Gastroesophageal sphincter (tissue), 4 donors: ENCODE data around the gene LY9. TPM values are rescaled to one million over a fixed set of nuclear protein-coding genes. Genes with fewer than 3 reads are reported as not detected.

Source experiments
- ATAC-seq: fragments of 150-250 bp; one replicate; pipeline ENCODE4 v1.9.1; 2016; ENCODE audit warnings: mild to moderate bottlenecking, moderate library complexity
- H3K27ac ChIP-seq, 4 donors: fragments of 200-600 bp; sonication (generic) in 3 of 4; 1 replicate in 3 of 4; 2 replicates in 1 of 4; pipeline ENCODE4 v1.5.1; 2016 to 2019
- H3K27me3 ChIP-seq: fragments of 200-600 bp; sonication (generic); one replicate; pipeline ENCODE4 v1.5.1; 2019
- H3K36me3 ChIP-seq, 2 donors: fragments of 200-600 bp; sonication (generic); one replicate each; pipeline ENCODE4 v1.5.1; 2019; ENCODE audit warnings: control low read depth in 1 of 2
- H3K4me1 ChIP-seq, 3 donors: fragments of 200-600 bp; sonication (generic); 1 replicate in 2 of 3; 2 replicates in 1 of 3; pipeline ENCODE4 v1.5.1; 2016 to 2019; ENCODE audit warnings: control low read depth in 2 of 3
- H3K4me3 ChIP-seq, 2 donors: fragments of 200-600 bp; sonication (generic); one replicate each; pipeline ENCODE4 v1.5.1; 2019; ENCODE audit warnings: mild to moderate bottlenecking in 1 of 2, moderate library complexity in 1 of 2
- H3K9me3 ChIP-seq, 3 donors: fragments of 200-600 bp; sonication (generic); one replicate each; pipeline ENCODE4 v1.5.1; 2017 to 2019; ENCODE audit warnings: control low read depth in 2 of 3
- CTCF ChIP-seq, 4 experiments: fragments of 200-600 bp in 2 of 4; fragments of 450-650 bp in 2 of 4; sonication (generic) in 1 of 4; IDR thresholded peaks; one replicate each; pipeline ENCODE4 v1.5.1; 2017 to 2019; ENCODE audit warnings: antibody characterized with exemption in 4 of 4, mild to moderate bottlenecking in 2 of 4, moderate library complexity in 2 of 4
- EP300 ChIP-seq: sonication (generic); formaldehyde crosslinking; IDR thresholded peaks from one replicate; pipeline ENCODE4 v1.6.1; 2017; ENCODE audit warnings: antibody characterized with exemption, mild to moderate bottlenecking
- POLR2A ChIP-seq, 2 donors: fragments of 450-650 bp; IDR thresholded peaks; one replicate each; pipeline ENCODE4 v1.6.1; 2017; ENCODE audit warnings: antibody characterized with exemption in 2 of 2, mild to moderate bottlenecking in 2 of 2, moderate library complexity in 1 of 2
- POLR2AphosphoS5 ChIP-seq: sonication (generic); formaldehyde crosslinking; IDR thresholded peaks from one replicate; pipeline ENCODE4 v1.6.1; 2017; ENCODE audit warnings: antibody characterized with exemption
- WGBS, 2 donors: methylation state at CpG; one replicate each; pipeline ENCODE4 v1.1.5; 2018; ENCODE audit warnings: low coverage in 1 of 2; 5-methylcytosine and 5-hydroxymethylcytosine counted together
- total RNA-seq, 4 donors: library from RNA; depleted of rRNA; stranded (reverse); fragments of >200 nt; gene quantifications; one replicate each; pipeline ENCODE4 v1.1.0, GENCODE V29; 2016

Gene LY9
- total RNA-seq, 4 donors from 2014 or later = 0.27 to 2.4 (median 0.62) TPM; not detected in 1

GRCh38 chr1:160755911-160756848, 39.8 kb upstream of the LY9 start:
- H3K9me3 ChIP-seq = no peaks in the 10 kb centered on the region
- no peak for ATAC-seq
- no peaks in the 10 kb centered on the region for H3K4me1 ChIP-seq
- no peak for TF ChIP-seq EP300
- no peak for TF ChIP-seq CTCF (IDR thresholded peaks at IDR 0.05)
- no peak for TF ChIP-seq POLR2A (IDR thresholded peaks at IDR 0.05)
- no peak for TF ChIP-seq POLR2AphosphoS5
- H3K27ac ChIP-seq = no peak overlapping the region
- no peak overlapping the region for H3K4me3 ChIP-seq
- H3K27me3 ChIP-seq = no peaks in the 10 kb centered on the region
- no peaks in the 10 kb centered on the region for H3K36me3 ChIP-seq
- 56 to 67% methylated on average over 5 of the region's 5 CpGs for WGBS, 2 donors

- no peak for TF ChIP-seq POLR2A (IDR thresholded peaks at IDR 0.05)
- no peak for TF ChIP-seq CTCF (IDR thresholded peaks at IDR 0.05)
- no peak for TF ChIP-seq EP300
- no peak for TF ChIP-seq POLR2AphosphoS5
- H3K9me3 ChIP-seq = no peaks in the 10 kb centered on the region
- whole genome bisulfite sequencing, 2 donors = 50 to 62% methylated on average over 1 to 2 of the region's 2 CpGs
- H3K4me1 ChIP-seq = no peaks in the 10 kb centered on the region
- H3K4me3 ChIP-seq = no peak overlapping the region
- no peaks in the 10 kb centered on the region for H3K36me3 ChIP-seq
- no peak for ATAC-seq
- no peaks in the 10 kb centered on the region for H3K27me3 ChIP-seq
- no peak overlapping the region for H3K27ac ChIP-seq
These were observed 39.1 kb upstream of the LY9 start for GRCh38 chr1:160756849-160757201.

GRCh38 chr1:160758521-160758920, 37.5 kb upstream of the LY9 start:
- 84 to 94% methylated on average over 2 of the region's 2 CpGs for WGBS, 2 donors
- no peak for ATAC-seq
- no peak overlapping the region for H3K4me3 ChIP-seq
- no peak for TF ChIP-seq CTCF (IDR thresholded peaks at IDR 0.05)
- no peak for TF ChIP-seq POLR2AphosphoS5
- no peak for TF ChIP-seq EP300
- no peak for TF ChIP-seq POLR2A (IDR thresholded peaks at IDR 0.05)
- H3K4me1 ChIP-seq = no peaks in the 10 kb centered on the region
- no peak overlapping the region for H3K27ac ChIP-seq
- H3K27me3 ChIP-seq = no peaks in the 10 kb centered on the region
- no peaks in the 10 kb centered on the region for H3K9me3 ChIP-seq
- no peaks in the 10 kb centered on the region for H3K36me3 ChIP-seq

- no peaks in the 10 kb centered on the region for H3K9me3 ChIP-seq
- H3K27me3 ChIP-seq = no peaks in the 10 kb centered on the region
- no peak overlapping the region for H3K27ac ChIP-seq
- ATAC-seq = no peak
- TF ChIP-seq POLR2A (IDR thresholded peaks at IDR 0.05) (no peak), POLR2AphosphoS5 (no peak)
- no peaks in the 10 kb centered on the region for H3K4me1 ChIP-seq
- no peak overlapping the region for H3K4me3 ChIP-seq
- H3K36me3 ChIP-seq = no peaks in the 10 kb centered on the region
These were observed 36.2 kb upstream of the LY9 start for GRCh38 chr1:160759740-160760139.

- ATAC-seq = no peak
- Histone ChIP-seq H3K27ac (no peak overlapping the region), H3K4me3 (no peak overlapping the region), H3K9me3 (no peaks in the 10 kb centered on the region), H3K36me3 (no peaks in the 10 kb centered on the region), H3K4me1 (no peaks in the 10 kb centered on the region), H3K27me3 (no peaks in the 10 kb centered on the region)
- TF ChIP-seq EP300 (no peak), POLR2A (IDR thresholded peaks at IDR 0.05) (no peak), POLR2AphosphoS5 (no peak), CTCF (IDR thresholded peaks at IDR 0.05) (no peak)
- WGBS, 2 donors = 88 to 96% methylated on average over 3 to 4 of the region's 4 CpGs
These were observed 34.9 kb upstream of the LY9 start for GRCh38 chr1:160761046-160761445.
